SK-N-SH (cell line): ENCODE measurements around the gene MYO10. TPM values are rescaled to one million over a fixed set of nuclear protein-coding genes. Genes with fewer than 3 reads are reported as not detected.
A peak's percentile ranks its signal among the peaks of the same experiment; 100 is the strongest.

Experiments used
- CTCF ChIA-PET: fragments of 300-600, 350-600 bp; formaldehyde crosslinking; extraction: SDS; loops from one replicate; lab custom pipeline; 2021; lab: Yijun Ruan, JAX
- POLR2A ChIA-PET: fragments of 350-600 bp; sonication (Branson Sonifier 250); formaldehyde crosslinking; extraction: SDS; loops from one replicate; lab custom pipeline; 2020; ENCODE audit warnings: antibody characterized with exemption, inconsistent platforms; lab: Yijun Ruan, JAX
- DNase-seq: peaks from one replicate; pipeline ENCODE4 v3.0.0; 2012
- H2AFZ ChIP-seq: fragments of 200-600 bp; sonication (generic); 2 replicates; pipeline ENCODE4 v1.8.1; 2016; ENCODE audit warnings: antibody characterized with exemption, mild to moderate bottlenecking, low read depth
- H3F3A ChIP-seq: fragments of 200-600 bp; sonication (generic); replicated peaks from 2 replicates; pipeline ENCODE3; 2016; ENCODE audit warnings: antibody characterized with exemption, mild to moderate bottlenecking; ENCODE audit not compliant: insufficient read depth
- H3K27ac ChIP-seq, 2 experiments: fragments of 200-500 bp in 1 of 2; fragments of 200-600 bp in 1 of 2; sonication (Bioruptor generic) in 1 of 2; sonication (generic), shearing (Covaris generic) in 1 of 2; 2 replicates each; pipeline versions ENCODE4 v1.5.1 to v1.6.1; 2014 to 2016; ENCODE audit warnings: low read depth in 2 of 2, inconsistent platforms in 1 of 2, low read length in 1 of 2, mild to moderate bottlenecking in 1 of 2, mixed read lengths in 1 of 2
- H3K27me3 ChIP-seq: fragments of 200-600 bp; sonication (generic), shearing (Covaris generic); 2 replicates; pipeline ENCODE4 v1.6.1; 2016; ENCODE audit warnings: mixed run types; ENCODE audit not compliant: insufficient read depth
- H3K36me3 ChIP-seq, 2 experiments: fragments of 200-500 bp in 1 of 2; fragments of 200-600 bp in 1 of 2; sonication (Bioruptor generic) in 1 of 2; sonication (generic) in 1 of 2; replicated peaks in 1 of 2; 2 replicates each; pipeline versions ENCODE3 to v1.5.1; 2014 to 2016; ENCODE audit warnings: low read length in 1 of 2, mild to moderate bottlenecking in 1 of 2; ENCODE audit not compliant: insufficient read depth in 2 of 2, control insufficient read depth in 1 of 2
- H3K4me1 ChIP-seq, 2 experiments: fragments of 200-500 bp in 1 of 2; fragments of 200-600 bp in 1 of 2; sonication (Bioruptor generic) in 1 of 2; sonication (generic), shearing (Covaris generic) in 1 of 2; 2 replicates each; pipeline versions ENCODE4 v1.5.1 to v1.6.1; 2014 to 2016; ENCODE audit warnings: low read depth in 1 of 2, low read length in 1 of 2, mixed run types in 1 of 2; ENCODE audit not compliant: insufficient read depth in 2 of 2, control insufficient read depth in 1 of 2
- H3K4me2 ChIP-seq: fragments of 200-600 bp; sonication (generic), shearing (Covaris generic); 2 replicates; pipeline ENCODE4 v1.6.1; 2017; ENCODE audit warnings: mixed run types
- H3K4me3 ChIP-seq, 2 experiments: fragments of 200-500 bp in 1 of 2; fragments of 200-600 bp in 1 of 2; sonication (Bioruptor generic) in 1 of 2; sonication (generic), shearing (Covaris generic) in 1 of 2; 2 replicates each; pipeline versions ENCODE4 v1.5.1 to v1.8.1; 2014 to 2016; ENCODE audit warnings: low read depth in 2 of 2, inconsistent platforms in 1 of 2, low read length in 1 of 2, mild to moderate bottlenecking in 1 of 2, mixed read lengths in 1 of 2, moderate library complexity in 1 of 2
- H3K79me2 ChIP-seq: fragments of 200-600 bp; sonication (generic); 2 replicates; pipeline ENCODE4 v1.8.1; 2017; ENCODE audit warnings: mild to moderate bottlenecking; ENCODE audit not compliant: insufficient read depth
- H3K9ac ChIP-seq: fragments of 200-600 bp; sonication (generic); 2 replicates; pipeline ENCODE4 v1.6.1; 2017; ENCODE audit warnings: mixed run types
- H3K9me2 ChIP-seq: fragments of 200-600 bp; sonication (generic); 2 replicates; pipeline ENCODE4 v1.6.1; 2017; ENCODE audit warnings: mixed run types
- H3K9me3 ChIP-seq: fragments of 200-600 bp; sonication (generic); 2 replicates; pipeline ENCODE4 v1.6.1; 2017; ENCODE audit warnings: mixed run types, mild to moderate bottlenecking, moderate library complexity
- H4K20me1 ChIP-seq: fragments of 200-600 bp; sonication (generic); 2 replicates; pipeline ENCODE4 v1.6.1; 2017; ENCODE audit warnings: mild to moderate bottlenecking, mixed run types; ENCODE audit not compliant: insufficient read depth
- EP300 ChIP-seq, 2 experiments: IDR thresholded peaks; 2 replicates each; pipeline versions ENCODE4 v1.4.0 to v1.6.1; 2012; ENCODE audit warnings: borderline replicate concordance in 1 of 2, low read depth in 1 of 2, low read length in 1 of 2
- EZH2phosphoT487 ChIP-seq: fragments of 200-600 bp; sonication (generic); IDR thresholded peaks from 2 replicates; pipeline ENCODE4 v1.6.1; 2017; ENCODE audit warnings: low read depth, mixed run types, mild to moderate bottlenecking, antibody characterized with exemption, moderate library complexity, borderline replicate concordance
- FOXJ3 ChIP-seq: sonication (generic); formaldehyde crosslinking; IDR thresholded peaks from 2 replicates; pipeline ENCODE4 v1.5.1; 2020; ENCODE audit warnings: mild to moderate bottlenecking, missing genetic modification reagents
- FOXM1 ChIP-seq: IDR thresholded peaks from 2 replicates; pipeline ENCODE4 v1.4.0; 2012; ENCODE audit warnings: low read depth, mild to moderate bottlenecking
- GABPA ChIP-seq: IDR thresholded peaks from 2 replicates; pipeline ENCODE4 v1.4.0; 2012; ENCODE audit warnings: low read depth, mild to moderate bottlenecking
- NFIC ChIP-seq: IDR thresholded peaks from 2 replicates; pipeline ENCODE4 v1.4.0; 2012; ENCODE audit warnings: borderline replicate concordance
- NRF1 ChIP-seq: IDR thresholded peaks from 2 replicates; pipeline ENCODE4 v1.6.1; 2012; ENCODE audit warnings: low read depth, mild to moderate bottlenecking, low read length
- POLR2AphosphoS5 ChIP-seq: IDR thresholded peaks from 2 replicates; pipeline ENCODE4 v1.6.1; 2012; ENCODE audit warnings: low read depth, low read length
- RAD21 ChIP-seq: IDR thresholded peaks from 2 replicates; pipeline ENCODE4 v1.6.1; 2012; ENCODE audit warnings: mild to moderate bottlenecking, low read length
- RFX5 ChIP-seq: IDR thresholded peaks from 2 replicates; pipeline ENCODE4 v1.6.1; 2012; ENCODE audit warnings: mild to moderate bottlenecking, improper control_type of control experiment, low read length
- TAF1 ChIP-seq: IDR thresholded peaks from 2 replicates; pipeline ENCODE4 v1.6.1; 2012; ENCODE audit warnings: low read depth, mild to moderate bottlenecking, low read length, moderate library complexity, borderline replicate concordance
- WGBS: methylation state at CpG from one replicate; pipeline ENCODE4 v1.1.6; 2017; ENCODE audit warnings: low lambda C conversion rate; 5-methylcytosine and 5-hydroxymethylcytosine counted together
- polyA plus RNA-seq, 3 experiments: library from polyadenylated mRNA; depleted of rRNA; stranded (reverse); fragments of >200 nt; gene quantifications; 2 replicates each; pipeline ENCODE4 v1.2.3, GENCODE V29; 2012
- TF ChIP-seq, protein P1 (sequence below): fragments of 150-350 bp; IDR thresholded peaks from 2 replicates; pipeline ENCODE4 v1.6.1; 2017; ENCODE audit warnings: antibody characterized with exemption, low read length, low read depth, borderline replicate concordance
- TF ChIP-seq, protein P2 (sequence below): IDR thresholded peaks from 2 replicates; pipeline ENCODE4 v1.4.0; 2012; ENCODE audit warnings: low read depth, borderline replicate concordance
- TF ChIP-seq, protein P3 (sequence below): IDR thresholded peaks from 2 replicates; pipeline ENCODE4 v1.4.0; 2012; ENCODE audit warnings: low read depth, borderline replicate concordance

Gene MYO10
- polyA plus RNA-seq, 1 of the 3 experiments (the other 2 are of a cell fraction), result 8.1 TPM

DNA sequence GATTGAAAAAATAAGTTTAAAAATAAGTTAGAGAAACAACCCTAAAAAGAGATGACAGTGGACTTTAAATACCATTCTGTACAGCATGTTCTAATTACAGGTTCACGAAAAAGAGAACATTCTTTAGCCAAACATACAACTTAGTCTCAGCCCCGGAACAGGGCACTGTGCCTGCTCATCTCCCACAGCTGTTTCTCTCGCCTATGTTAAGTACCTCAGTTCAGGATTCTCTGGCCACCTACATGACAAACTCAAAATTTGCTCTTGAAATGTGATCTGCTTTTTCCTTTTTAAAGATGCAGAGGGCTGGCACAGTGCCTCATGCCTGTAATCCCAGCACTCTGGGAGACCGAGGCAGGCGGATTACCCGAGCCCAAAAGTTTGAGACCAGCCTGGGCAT, 52.3 kb downstream of the MYO10 start:
- ChIA-PET POLR2A (no interaction called here), CTCF (interaction anchor here (0.8 kb wide), 1 partner anchor 11 kb away, joined by 3 read pairs; no protein-coding TSS in a partner anchor)
- no peak for TF ChIP-seq POLR2AphosphoS5
- no peak for TF ChIP-seq RAD21
- TF ChIP-seq GABPA, result no peak
- TF ChIP-seq, protein P1, sequence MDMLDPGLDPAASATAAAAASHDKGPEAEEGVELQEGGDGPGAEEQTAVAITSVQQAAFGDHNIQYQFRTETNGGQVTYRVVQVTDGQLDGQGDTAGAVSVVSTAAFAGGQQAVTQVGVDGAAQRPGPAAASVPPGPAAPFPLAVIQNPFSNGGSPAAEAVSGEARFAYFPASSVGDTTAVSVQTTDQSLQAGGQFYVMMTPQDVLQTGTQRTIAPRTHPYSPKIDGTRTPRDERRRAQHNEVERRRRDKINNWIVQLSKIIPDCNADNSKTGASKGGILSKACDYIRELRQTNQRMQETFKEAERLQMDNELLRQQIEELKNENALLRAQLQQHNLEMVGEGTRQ, result no peak
- TF ChIP-seq FOXJ3 (CRISPR knock-in tag), result no peak
- no peak for TF ChIP-seq NFIC
- no peak for DNase-seq
- peaks cover 100% of the 10 kb centered on the region for H3K79me2 ChIP-seq
- H3K27ac ChIP-seq, result no peak overlapping the region
- H3K4me1 ChIP-seq, result peaks cover 0 to 53% of the 10 kb centered on the region in 2 experiments; a peak in 2 of 4 replicates
- H3K27me3 ChIP-seq, result no peaks in the 10 kb centered on the region
- peak overlapping the region; percentile 23; the same call in 1 of the 2 replicates for H3K4me2 ChIP-seq
- H3K9me2 ChIP-seq, result no peaks in the 10 kb centered on the region
- no peak overlapping the region for H3K4me3 ChIP-seq
- peaks cover 99% of the 10 kb centered on the region for H4K20me1 ChIP-seq
- H3F3A ChIP-seq, result peaks cover 12% of the 10 kb centered on the region
- no peak overlapping the region for H3K9ac ChIP-seq
- WGBS, result 77% methylated on average over 6 of the region's 6 CpGs
- H3K9me3 ChIP-seq, result no peaks in the 10 kb centered on the region
- H2AFZ ChIP-seq, result no peak overlapping the region
- no peaks in the 10 kb centered on the region for H3K36me3 ChIP-seq

DNA sequence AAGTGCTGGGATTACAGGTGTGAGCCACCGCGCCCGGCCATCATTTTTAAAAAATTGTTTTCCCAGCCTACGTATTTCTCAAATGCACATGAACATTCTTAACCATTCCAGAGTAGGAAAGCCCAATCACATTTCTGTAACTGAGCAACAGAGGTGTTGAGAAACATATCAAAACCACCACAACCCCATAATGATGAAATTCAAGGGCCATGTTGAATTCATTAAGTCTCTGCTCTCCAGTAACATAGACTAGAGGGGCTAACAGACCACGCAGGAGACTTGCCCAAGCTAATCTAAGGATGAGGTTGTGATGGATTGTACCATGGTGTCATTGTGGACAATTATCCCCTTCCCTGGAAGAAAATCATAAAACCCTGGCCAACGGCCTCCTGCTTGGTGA, 52.9 kb downstream of the MYO10 start:
- H3K9me3 ChIP-seq, result no peaks in the 10 kb centered on the region
- peaks cover 0 to 47% of the 10 kb centered on the region in 2 experiments; a peak in 2 of 4 replicates for H3K4me1 ChIP-seq
- no peak overlapping the region for H3K9ac ChIP-seq
- ChIA-PET CTCF (interaction anchor here (0.8 kb wide), 1 partner anchor 10 kb away, joined by 3 read pairs; no protein-coding TSS in a partner anchor), POLR2A (no interaction called here)
- peaks cover 100% of the 10 kb centered on the region for H3K79me2 ChIP-seq
- 95% methylated on average over 6 of the region's 6 CpGs for WGBS
- H3K9me2 ChIP-seq, result no peaks in the 10 kb centered on the region
- no peak overlapping the region for H3K4me3 ChIP-seq
- peaks cover 8% of the 10 kb centered on the region for H3F3A ChIP-seq
- DNase-seq, result no peak
- H3K27me3 ChIP-seq, result no peaks in the 10 kb centered on the region
- no peak overlapping the region for H3K27ac ChIP-seq
- no peak overlapping the region for H2AFZ ChIP-seq
- H3K36me3 ChIP-seq, result no peaks in the 10 kb centered on the region
- H3K4me2 ChIP-seq, result no peak overlapping the region
- TF ChIP-seq, protein P2, sequence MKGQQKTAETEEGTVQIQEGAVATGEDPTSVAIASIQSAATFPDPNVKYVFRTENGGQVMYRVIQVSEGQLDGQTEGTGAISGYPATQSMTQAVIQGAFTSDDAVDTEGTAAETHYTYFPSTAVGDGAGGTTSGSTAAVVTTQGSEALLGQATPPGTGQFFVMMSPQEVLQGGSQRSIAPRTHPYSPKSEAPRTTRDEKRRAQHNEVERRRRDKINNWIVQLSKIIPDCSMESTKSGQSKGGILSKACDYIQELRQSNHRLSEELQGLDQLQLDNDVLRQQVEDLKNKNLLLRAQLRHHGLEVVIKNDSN, result no peak
- TF ChIP-seq RFX5, result no peak
- peaks cover 99% of the 10 kb centered on the region for H4K20me1 ChIP-seq

DNA sequence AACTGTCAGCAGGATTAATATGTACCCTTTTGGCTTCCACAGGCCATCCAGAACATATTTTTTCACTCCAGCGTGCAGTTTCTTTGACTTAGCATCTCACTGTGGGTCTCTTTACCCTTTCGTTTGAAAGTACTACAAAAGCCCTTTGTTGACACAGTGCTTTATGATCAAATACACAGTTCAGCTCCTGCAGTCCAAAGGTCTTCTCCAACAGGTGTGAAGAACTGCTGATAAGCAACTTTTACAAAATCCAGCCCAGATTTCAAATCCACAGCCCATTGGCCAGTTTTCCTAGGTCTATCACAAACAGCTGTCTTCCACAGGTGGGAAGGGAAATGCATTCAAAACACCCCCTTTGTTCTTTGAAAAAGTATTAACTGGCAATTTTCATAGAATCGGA, 54.8 kb downstream of the MYO10 start:
- no peaks in the 10 kb centered on the region for H3K27me3 ChIP-seq
- H3F3A ChIP-seq, result peaks cover 8% of the 10 kb centered on the region
- CTCF ChIA-PET, result interaction anchor here (0.5 kb wide), 1 partner anchor 68 kb away, joined by 4 read pairs; no protein-coding TSS in a partner anchor
- peaks cover 99% of the 10 kb centered on the region for H4K20me1 ChIP-seq
- WGBS, result 83% methylated on average over 3 of the region's 3 CpGs
- no peak for DNase-seq
- TF ChIP-seq EZH2phosphoT487 (no peak), FOXM1 (no peak), NRF1 (no peak), EP300 (IDR thresholded peaks at IDR 0.05; ENCODE audit: borderline replicate concordance in 1 of 2, low read depth in 1 of 2, low read length in 1 of 2) (no peak), RFX5 (no peak), TAF1 (no peak)
- TF ChIP-seq, protein P3, sequence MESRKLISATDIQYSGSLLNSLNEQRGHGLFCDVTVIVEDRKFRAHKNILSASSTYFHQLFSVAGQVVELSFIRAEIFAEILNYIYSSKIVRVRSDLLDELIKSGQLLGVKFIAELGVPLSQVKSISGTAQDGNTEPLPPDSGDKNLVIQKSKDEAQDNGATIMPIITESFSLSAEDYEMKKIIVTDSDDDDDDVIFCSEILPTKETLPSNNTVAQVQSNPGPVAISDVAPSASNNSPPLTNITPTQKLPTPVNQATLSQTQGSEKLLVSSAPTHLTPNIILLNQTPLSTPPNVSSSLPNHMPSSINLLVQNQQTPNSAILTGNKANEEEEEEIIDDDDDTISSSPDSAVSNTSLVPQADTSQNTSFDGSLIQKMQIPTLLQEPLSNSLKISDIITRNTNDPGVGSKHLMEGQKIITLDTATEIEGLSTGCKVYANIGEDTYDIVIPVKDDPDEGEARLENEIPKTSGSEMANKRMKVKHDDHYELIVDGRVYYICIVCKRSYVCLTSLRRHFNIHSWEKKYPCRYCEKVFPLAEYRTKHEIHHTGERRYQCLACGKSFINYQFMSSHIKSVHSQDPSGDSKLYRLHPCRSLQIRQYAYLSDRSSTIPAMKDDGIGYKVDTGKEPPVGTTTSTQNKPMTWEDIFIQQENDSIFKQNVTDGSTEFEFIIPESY, result no peak
- H3K27ac ChIP-seq, result no peak overlapping the region
- no peaks in the 10 kb centered on the region for H3K9me2 ChIP-seq
- POLR2A ChIA-PET, result no interaction called here
- peaks cover 0 to 15% of the 10 kb centered on the region in 2 experiments for H3K36me3 ChIP-seq
- peaks cover 0 to 40% of the 10 kb centered on the region in 2 experiments; a peak in 2 of 4 replicates for H3K4me1 ChIP-seq
- H3K9me3 ChIP-seq, result no peaks in the 10 kb centered on the region
- no peak overlapping the region; the same call in 1 of the 2 replicates for H3K4me2 ChIP-seq
- H3K79me2 ChIP-seq, result peaks cover 100% of the 10 kb centered on the region
- no peak overlapping the region for H2AFZ ChIP-seq
- H3K4me3 ChIP-seq, result no peak overlapping the region
- no peak overlapping the region for H3K9ac ChIP-seq
